Endothelial cell of umbilical vein (primary cell): ENCODE measurements around the gene CCDC57. TPM values are rescaled to one million over a fixed set of nuclear protein-coding genes. Genes with fewer than 3 reads are reported as not detected.

Experiments
- BruUV-seq: library from RNA; stranded (reverse); fragments of 400-500 nt; replicated peaks from 2 replicates; lab custom pipeline; 2021; lab: Mats Ljungman, UMichigan
- CTCF ChIA-PET: fragments of 300-600, 350-600 bp; sonication (Branson Sonifier 250); formaldehyde crosslinking; loops from one replicate; lab custom pipeline; 2021; ENCODE audit warnings: antibody characterized with exemption, inconsistent platforms; lab: Charles Lee
- POLR2A ChIA-PET: fragments of 300-600, 350-600 bp; sonication (Branson Sonifier 250); formaldehyde crosslinking; loops from one replicate; lab custom pipeline; 2021; ENCODE audit warnings: antibody characterized with exemption, inconsistent platforms; lab: Charles Lee
- DNase-seq: peaks from one replicate; pipeline ENCODE4 v3.0.0-alpha.2; 2011; ENCODE audit warnings: low read depth, low spot score
- FAIRE-seq: peaks from 2 replicates; lab custom pipeline; 2011; peaks lifted over from hg19 to GRCh38; lab: Jason Lieb, UNC
- H2AFZ ChIP-seq: 2 replicates; pipeline ENCODE4 v1.6.0; 2012; ENCODE audit warnings: low read depth, low read length, control low read depth, inconsistent platforms
- H3K27ac ChIP-seq: 2 replicates; pipeline ENCODE4 v1.5.1; 2011; ENCODE audit warnings: low read depth, mild to moderate bottlenecking, control low read depth, low read length, moderate library complexity; ENCODE audit not compliant: insufficient read depth
- H3K27me3 ChIP-seq, 2 experiments: 2 replicates each; pipeline versions ENCODE4 v1.6.0 to v1.6.1; 2011; ENCODE audit warnings: low read length in 2 of 2, mixed read lengths in 1 of 2; ENCODE audit not compliant: control insufficient read depth in 2 of 2, insufficient read depth in 2 of 2
- H3K36me3 ChIP-seq, 2 experiments: 2 replicates in 1 of 2; 3 replicates in 1 of 2; pipeline ENCODE4 v1.5.1; 2011; ENCODE audit warnings: low read length in 2 of 2, mild to moderate bottlenecking in 1 of 2, moderate library complexity in 1 of 2; ENCODE audit not compliant: control insufficient read depth in 2 of 2, insufficient read depth in 2 of 2; ENCODE audit errors: extremely low read depth in 1 of 2
- H3K4me1 ChIP-seq: 3 replicates; pipeline ENCODE4 v1.5.1; 2011; ENCODE audit warnings: mild to moderate bottlenecking, low read length; ENCODE audit not compliant: control insufficient read depth, insufficient read depth; ENCODE audit errors: extremely low read depth
- H3K4me2 ChIP-seq: 2 replicates; pipeline ENCODE4 v1.6.1; 2011; ENCODE audit warnings: low read length, control low read depth, mixed read lengths; ENCODE audit not compliant: insufficient read depth
- H3K4me3 ChIP-seq, 3 experiments: fragments of 200-600 bp in 1 of 3; sonication (generic), shearing (Covaris generic) in 1 of 3; replicated peaks in 1 of 3; 2 replicates each; pipeline ENCODE4 v1.5.1; 2011 to 2016; ENCODE audit warnings: control low read depth in 3 of 3, low read length in 3 of 3, mild to moderate bottlenecking in 2 of 3, inconsistent platforms in 1 of 3, low read depth in 1 of 3, moderate library complexity in 1 of 3; ENCODE audit not compliant: insufficient read depth in 1 of 3
- H3K79me2 ChIP-seq: 2 replicates; pipeline ENCODE4 v1.6.0; 2012; ENCODE audit warnings: low read length, inconsistent platforms; ENCODE audit not compliant: control insufficient read depth, insufficient read depth
- H3K9ac ChIP-seq: replicated peaks from 2 replicates; pipeline ENCODE3; 2011; ENCODE audit warnings: low read length, control low read depth; ENCODE audit not compliant: insufficient read depth; ENCODE audit errors: extremely low read depth
- H3K9me1 ChIP-seq: replicated peaks from 3 replicates; pipeline ENCODE4 v1.6.0; 2011; ENCODE audit warnings: mild to moderate bottlenecking, low read length; ENCODE audit not compliant: control insufficient read depth, insufficient read depth; ENCODE audit errors: extremely low read depth
- H3K9me3 ChIP-seq: replicated peaks from 2 replicates; pipeline ENCODE4 v1.5.1; 2012; ENCODE audit warnings: low read length, inconsistent platforms; ENCODE audit not compliant: control insufficient read depth, insufficient read depth
- H4K20me1 ChIP-seq: replicated peaks from 2 replicates; pipeline ENCODE3; 2011; ENCODE audit warnings: mild to moderate bottlenecking, low read length; ENCODE audit not compliant: control insufficient read depth, insufficient read depth; ENCODE audit errors: extremely low read depth
- EZH2 ChIP-seq: IDR thresholded peaks from 2 replicates; pipeline ENCODE4 v1.6.1; 2012; ENCODE audit warnings: borderline replicate concordance, low read depth, mild to moderate bottlenecking, moderate library complexity, low read length, inconsistent platforms; ENCODE audit not compliant: severe bottlenecking
- FOS ChIP-seq: IDR thresholded peaks from 2 replicates; pipeline ENCODE4 v1.6.1; 2011; ENCODE audit warnings: mild to moderate bottlenecking, low read length, moderate library complexity, borderline replicate concordance; ENCODE audit not compliant: insufficient read depth
- GATA2 ChIP-seq: IDR thresholded peaks from 2 replicates; pipeline ENCODE4 v1.7.0; 2011; ENCODE audit warnings: low read depth, mild to moderate bottlenecking, moderate library complexity, mixed read lengths, low read length; ENCODE audit not compliant: insufficient read length, insufficient read depth
- JUN ChIP-seq: IDR thresholded peaks from 2 replicates; pipeline ENCODE4 v1.6.1; 2011; ENCODE audit warnings: borderline replicate concordance, low read depth; ENCODE audit not compliant: insufficient read length, insufficient read depth
- POLR2A ChIP-seq: IDR thresholded peaks from 2 replicates; pipeline ENCODE4 v1.6.1; 2012; ENCODE audit warnings: low read depth, mild to moderate bottlenecking, control low read depth, low read length
- dilution Hi-C: fragments of 300-500 bp; cut with MboI; formaldehyde crosslinking; loops from one replicate; pipeline ENCODE4 v1.15.0; 2019; ENCODE audit warnings: low sequenced_read_pairs; ENCODE audit not compliant: extremely low pct_ligation_motif_present
- intact Hi-C: fragments of 100-400 bp; cut with micrococcal nuclease; formaldehyde crosslinking; loops from one replicate; pipeline ENCODE4 v1.10.0; 2022
- polyA plus RNA-seq, 4 experiments: library from polyadenylated mRNA; depleted of rRNA in 3 of 4; stranded (reverse) in 3 of 4; unstranded in 1 of 4; fragments of >200 nt; gene quantifications; 2 replicates each; pipeline versions ENCODE4 v1.2.1 to v1.2.3, GENCODE V29; 2011 to 2012; ENCODE audit warnings: missing spikeins in 1 of 4
- total RNA-seq: library from RNA; stranded (reverse); gene quantifications from 2 replicates; pipeline ENCODE4 v1.2.3, GENCODE V29; 2021
- TF ChIP-seq, protein P1 (sequence below), 2 donors: IDR thresholded peaks; 1 replicate in 1 of 2; 2 replicates in 1 of 2; pipeline ENCODE4 v1.5.1; 2011; ENCODE audit warnings: low read length in 2 of 2, mild to moderate bottlenecking in 2 of 2, moderate library complexity in 2 of 2, control low read depth in 1 of 2, inconsistent platforms in 1 of 2, low read depth in 1 of 2; ENCODE audit not compliant: insufficient read depth in 1 of 2; ENCODE audit errors: extremely low read depth in 1 of 2

CCDC57 gene
- total and polyA plus RNA-seq, 2 donors (not counting 3 experiments of a cell fraction or from before 2014, with no cell fraction given) = 18.6 to 31.6 TPM

DNA sequence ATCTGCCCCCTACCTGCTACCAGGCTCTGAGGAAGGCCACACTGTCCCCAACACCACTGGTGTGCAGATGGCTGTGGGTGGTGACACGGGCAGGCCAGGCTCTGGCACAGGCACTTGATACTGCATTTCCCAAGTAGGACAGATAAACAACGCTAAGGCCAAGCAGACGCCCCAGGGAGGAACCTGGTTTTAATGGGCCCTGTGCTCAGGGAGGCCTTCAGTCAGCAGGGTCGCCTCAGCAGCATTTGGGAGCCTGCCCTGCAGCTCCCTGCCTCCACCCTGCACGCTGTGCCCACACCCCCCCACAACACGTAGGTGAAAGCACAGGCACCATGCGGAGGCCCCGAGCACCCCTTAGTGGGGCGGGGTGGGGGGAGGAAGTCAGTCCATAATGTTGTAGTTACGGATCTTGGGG lies 111.3 kb downstream of the CCDC57 start:
- peaks cover 18% of the 10 kb centered on the region for H3K4me1 ChIP-seq
- no TSS peak for BruUV-seq
- H2AFZ ChIP-seq = no peak overlapping the region
- H3K4me3 ChIP-seq = no peak overlapping the region
- H3K36me3 ChIP-seq = no peaks in the 10 kb centered on the region
- no peaks in the 10 kb centered on the region for H3K27me3 ChIP-seq
- no peak for TF ChIP-seq POLR2A
- no peak for TF ChIP-seq GATA2
- TF ChIP-seq, protein P1, sequence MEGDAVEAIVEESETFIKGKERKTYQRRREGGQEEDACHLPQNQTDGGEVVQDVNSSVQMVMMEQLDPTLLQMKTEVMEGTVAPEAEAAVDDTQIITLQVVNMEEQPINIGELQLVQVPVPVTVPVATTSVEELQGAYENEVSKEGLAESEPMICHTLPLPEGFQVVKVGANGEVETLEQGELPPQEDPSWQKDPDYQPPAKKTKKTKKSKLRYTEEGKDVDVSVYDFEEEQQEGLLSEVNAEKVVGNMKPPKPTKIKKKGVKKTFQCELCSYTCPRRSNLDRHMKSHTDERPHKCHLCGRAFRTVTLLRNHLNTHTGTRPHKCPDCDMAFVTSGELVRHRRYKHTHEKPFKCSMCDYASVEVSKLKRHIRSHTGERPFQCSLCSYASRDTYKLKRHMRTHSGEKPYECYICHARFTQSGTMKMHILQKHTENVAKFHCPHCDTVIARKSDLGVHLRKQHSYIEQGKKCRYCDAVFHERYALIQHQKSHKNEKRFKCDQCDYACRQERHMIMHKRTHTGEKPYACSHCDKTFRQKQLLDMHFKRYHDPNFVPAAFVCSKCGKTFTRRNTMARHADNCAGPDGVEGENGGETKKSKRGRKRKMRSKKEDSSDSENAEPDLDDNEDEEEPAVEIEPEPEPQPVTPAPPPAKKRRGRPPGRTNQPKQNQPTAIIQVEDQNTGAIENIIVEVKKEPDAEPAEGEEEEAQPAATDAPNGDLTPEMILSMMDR (IDR thresholded peaks at IDR 0.05; ENCODE audit: extremely low read depth in 1 of 2, insufficient read depth in 1 of 2, low read depth in 1 of 2, low read length in 2 of 2) = no peak
- no peak for TF ChIP-seq FOS
- TF ChIP-seq JUN = no peak
- no peak for TF ChIP-seq EZH2
- DNase-seq (no peak), FAIRE-seq (no peak)
- no peak overlapping the region for H3K4me2 ChIP-seq
- intact Hi-C loops (no loop called here), dilution Hi-C loops (no loop called here)
- H3K9me1 ChIP-seq = no peaks in the 10 kb centered on the region
- no peak overlapping the region for H3K27ac ChIP-seq
- CTCF ChIA-PET = interaction anchor here (3.3 kb wide), 1 partner anchor 71 kb away, joined by 8 read pairs; the partner anchor contains the start of gene RAC3
- POLR2A ChIA-PET = no interaction called here
- H3K79me2 ChIP-seq = peaks cover 18% of the 10 kb centered on the region
- no peaks in the 10 kb centered on the region for H4K20me1 ChIP-seq
- no peak overlapping the region for H3K9ac ChIP-seq
- no peaks in the 10 kb centered on the region for H3K9me3 ChIP-seq
